Middle frontal gyrus (tissue), 1 donor: ENCODE measurements around the gene TMEM35B.
"Not testable (repeated sequence)": the region's sequence is repeated elsewhere in the genome, so short reads cannot be mapped to it uniquely, and the experiment has no call there.

Experiments
- DNase-seq: peaks from one replicate; pipeline ENCODE4 v3.0.0-alpha.2; 2015; ENCODE audit warnings: low spot score; ENCODE audit errors: extremely low spot score

TMEM35B gene

GRCh38 chr1:34976384-34977209 is 8.6 kb downstream of the TMEM35B start:
- DNase-seq = no peak

GRCh38 chr1:34975771-34976170 is 9.4 kb downstream of the TMEM35B start:
- no peak for DNase-seq

- no peak for DNase-seq
These were observed 9.8 kb downstream of the TMEM35B start for GRCh38 chr1:34975338-34975737.

- DNase-seq = no peak
These were observed 10.5 kb downstream of the TMEM35B start for GRCh38 chr1:34974626-34975025.

- DNase-seq = no peak
These were observed 11.8 kb downstream of the TMEM35B start for GRCh38 chr1:34973326-34973725.

GRCh38 chr1:34970829-34971228 is 14.3 kb downstream of the TMEM35B start:
- DNase-seq = no peak

- no peak for DNase-seq
These were observed 14.9 kb downstream of the TMEM35B start for GRCh38 chr1:34970220-34970735.

- DNase-seq = not testable (repeated sequence)
These were observed 16.9 kb downstream of the TMEM35B start for GRCh38 chr1:34968297-34968696.

GRCh38 chr1:34967672-34968071 is 17.5 kb downstream of the TMEM35B start:
- not testable (repeated sequence) for DNase-seq

- no peak for DNase-seq
These were observed 19.6 kb downstream of the TMEM35B start for GRCh38 chr1:34965597-34965996.

GRCh38 chr1:34950428-34950827 is 34.7 kb downstream of the TMEM35B start:
- DNase-seq = no peak

- DNase-seq = not testable (repeated sequence)
These were observed 36.4 kb downstream of the TMEM35B start for GRCh38 chr1:34948739-34949138.

- not testable (repeated sequence) for DNase-seq
These were observed 37.4 kb downstream of the TMEM35B start for GRCh38 chr1:34947641-34948314.

GRCh38 chr1:34946211-34946610 is 38.9 kb downstream of the TMEM35B start:
- no peak for DNase-seq

GRCh38 chr1:34941798-34942197 is 43.3 kb downstream of the TMEM35B start:
- DNase-seq = not testable (repeated sequence)
